Liver (tissue), 9 donors: ENCODE results near the gene CDCA4. TPM values are rescaled to one million over a fixed set of nuclear protein-coding genes. Genes with fewer than 3 reads are reported as not detected.

Source experiments
- DNase-seq: peaks from one replicate; pipeline ENCODE4 v3.0.0-alpha.2; 2017; ENCODE audit warnings: low spot score
- H3K27ac ChIP-seq, 2 donors: one replicate each; pipeline ENCODE4 v1.7.0; 2013; ENCODE audit warnings: inconsistent platforms in 2 of 2, low read length in 2 of 2, control low read depth in 1 of 2, low read depth in 1 of 2, mild to moderate bottlenecking in 1 of 2
- H3K27me3 ChIP-seq, 4 donors: one replicate each; pipeline versions ENCODE4 v1.6.1 to v1.7.0; 2013; ENCODE audit warnings: low read length in 3 of 4, inconsistent platforms in 1 of 4, mild to moderate bottlenecking in 1 of 4, moderate library complexity in 1 of 4; ENCODE audit not compliant: control insufficient read depth in 4 of 4, insufficient read depth in 4 of 4
- H3K36me3 ChIP-seq, 4 donors: one replicate each; pipeline versions ENCODE4 v1.6.1 to v1.7.0; 2013; ENCODE audit warnings: low read length in 3 of 4, mild to moderate bottlenecking in 3 of 4, low read depth in 1 of 4, moderate library complexity in 1 of 4; ENCODE audit not compliant: control insufficient read depth in 4 of 4, insufficient read depth in 3 of 4
- H3K4me1 ChIP-seq, 4 donors: one replicate each; pipeline versions ENCODE4 v1.6.1 to v1.7.0; 2013; ENCODE audit warnings: low read length in 3 of 4, mild to moderate bottlenecking in 3 of 4, moderate library complexity in 1 of 4; ENCODE audit not compliant: control insufficient read depth in 4 of 4, insufficient read depth in 4 of 4
- H3K4me3 ChIP-seq, 3 donors: one replicate each; pipeline versions ENCODE4 v1.6.1 to v1.7.0; 2013; ENCODE audit warnings: low read length in 3 of 3, control low read depth in 1 of 3, low read depth in 1 of 3, mild to moderate bottlenecking in 1 of 3
- H3K9ac ChIP-seq, 2 donors: one replicate each; pipeline ENCODE4 v1.7.0; 2013; ENCODE audit warnings: low read length in 2 of 2, mild to moderate bottlenecking in 2 of 2, moderate library complexity in 2 of 2, control low read depth in 1 of 2, low read depth in 1 of 2
- H3K9me3 ChIP-seq, 4 donors: one replicate each; pipeline versions ENCODE4 v1.6.1 to v1.7.0; 2013; ENCODE audit warnings: low read length in 3 of 4; ENCODE audit not compliant: control insufficient read depth in 4 of 4
- ATF3 ChIP-seq: IDR thresholded peaks from 2 replicates; pipeline ENCODE4 v1.6.1; 2016; ENCODE audit warnings: antibody characterized with exemption
- CTCF ChIP-seq: fragments of 150-350 bp; IDR thresholded peaks from 2 replicates; pipeline ENCODE4 v1.5.1; 2017; ENCODE audit warnings: improper control_type of control experiment, low read depth, low read length; ENCODE audit not compliant: missing input control
- EGR1 ChIP-seq, 2 donors: IDR thresholded peaks; 2 replicates each; pipeline ENCODE4 v1.6.1; 2016 to 2018; ENCODE audit warnings: antibody characterized with exemption in 2 of 2, low read depth in 2 of 2
- FOXA1 ChIP-seq: IDR thresholded peaks from 2 replicates; pipeline ENCODE4 v1.6.1; 2016; ENCODE audit warnings: antibody characterized with exemption
- FOXA2 ChIP-seq: IDR thresholded peaks from 2 replicates; pipeline ENCODE4 v1.6.1; 2016; ENCODE audit warnings: antibody characterized with exemption
- GABPA ChIP-seq, 2 donors: IDR thresholded peaks in 1 of 2; conservative IDR thresholded peaks in 1 of 2; 2 replicates each; pipeline ENCODE4 v1.6.1; 2016; ENCODE audit warnings: antibody characterized with exemption in 2 of 2, mild to moderate bottlenecking in 1 of 2, moderate library complexity in 1 of 2
- HNF4A ChIP-seq, 2 donors: conservative IDR thresholded peaks; 2 replicates each; pipeline ENCODE4 v1.6.1; 2016; ENCODE audit warnings: antibody characterized with exemption in 2 of 2, mild to moderate bottlenecking in 2 of 2
- HNF4G ChIP-seq: IDR thresholded peaks from 2 replicates; pipeline ENCODE4 v1.6.1; 2016; ENCODE audit warnings: antibody characterized with exemption
- JUND ChIP-seq, 2 donors: IDR thresholded peaks; 2 replicates each; pipeline ENCODE4 v1.6.1; 2016; ENCODE audit warnings: antibody characterized with exemption in 2 of 2
- MAX ChIP-seq: IDR thresholded peaks from 2 replicates; pipeline ENCODE4 v1.6.1; 2016; ENCODE audit warnings: antibody characterized with exemption
- NR2F2 ChIP-seq: IDR thresholded peaks from 2 replicates; pipeline ENCODE4 v1.6.1; 2016; ENCODE audit warnings: antibody characterized with exemption
- RAD21 ChIP-seq, 2 donors: IDR thresholded peaks; 2 replicates each; pipeline ENCODE4 v1.6.1; 2016; ENCODE audit warnings: antibody characterized with exemption in 2 of 2, mild to moderate bottlenecking in 2 of 2
- REST ChIP-seq: IDR thresholded peaks from 2 replicates; pipeline ENCODE4 v1.6.1; 2016; ENCODE audit warnings: antibody characterized with exemption, mild to moderate bottlenecking
- RXRA ChIP-seq, 2 donors: IDR thresholded peaks; 2 replicates each; pipeline ENCODE4 v1.6.1; 2017 to 2018; ENCODE audit warnings: antibody characterized with exemption in 2 of 2, mild to moderate bottlenecking in 1 of 2
- SP1 ChIP-seq: IDR thresholded peaks from 2 replicates; pipeline ENCODE4 v1.6.1; 2018; ENCODE audit warnings: antibody characterized with exemption, mild to moderate bottlenecking
- TAF1 ChIP-seq: conservative IDR thresholded peaks from 2 replicates; pipeline ENCODE4 v1.6.1; 2016; ENCODE audit warnings: antibody characterized with exemption, mild to moderate bottlenecking
- YY1 ChIP-seq: IDR thresholded peaks from 2 replicates; pipeline ENCODE4 v1.6.1; 2016; ENCODE audit warnings: antibody characterized with exemption, mild to moderate bottlenecking
- ZBTB33 ChIP-seq: IDR thresholded peaks from 2 replicates; pipeline ENCODE4 v1.6.1; 2016; ENCODE audit warnings: antibody characterized with exemption
- WGBS: extraction: QIAGEN DNeasy Blood & Tissue Kit; methylation state at CpG from one replicate; pipeline ENCODE4 v1.1.7; 2013; 5-methylcytosine and 5-hydroxymethylcytosine counted together
- polyA plus RNA-seq, 2 donors: library from polyadenylated mRNA; stranded (reverse) in 1 of 2; unstranded in 1 of 2; fragments of 200-250 nt in 1 of 2; fragments of >200 nt in 1 of 2; fragmentation: Nextera tagmentation in 1 of 2; extraction: Ambion mirVana in 1 of 2; gene quantifications; one replicate each; pipeline versions ENCODE4 v1.2.1 to v1.2.3, GENCODE V29; 2013 to 2015
- total RNA-seq, 2 donors: library from RNA; depleted of rRNA; stranded (reverse); fragments of >200 nt; gene quantifications; one replicate each; pipeline ENCODE4 v1.2.3, GENCODE V29; 2014
- donor health status: healthy.
- donor health status: healthy.
- donor health status: healthy.
- donor health status: healthy.
- donor health status: healthy.

CDCA4 gene
- total and polyA plus RNA-seq, 4 donors = 1.2 to 34.5 (median 2.7) TPM

DNA sequence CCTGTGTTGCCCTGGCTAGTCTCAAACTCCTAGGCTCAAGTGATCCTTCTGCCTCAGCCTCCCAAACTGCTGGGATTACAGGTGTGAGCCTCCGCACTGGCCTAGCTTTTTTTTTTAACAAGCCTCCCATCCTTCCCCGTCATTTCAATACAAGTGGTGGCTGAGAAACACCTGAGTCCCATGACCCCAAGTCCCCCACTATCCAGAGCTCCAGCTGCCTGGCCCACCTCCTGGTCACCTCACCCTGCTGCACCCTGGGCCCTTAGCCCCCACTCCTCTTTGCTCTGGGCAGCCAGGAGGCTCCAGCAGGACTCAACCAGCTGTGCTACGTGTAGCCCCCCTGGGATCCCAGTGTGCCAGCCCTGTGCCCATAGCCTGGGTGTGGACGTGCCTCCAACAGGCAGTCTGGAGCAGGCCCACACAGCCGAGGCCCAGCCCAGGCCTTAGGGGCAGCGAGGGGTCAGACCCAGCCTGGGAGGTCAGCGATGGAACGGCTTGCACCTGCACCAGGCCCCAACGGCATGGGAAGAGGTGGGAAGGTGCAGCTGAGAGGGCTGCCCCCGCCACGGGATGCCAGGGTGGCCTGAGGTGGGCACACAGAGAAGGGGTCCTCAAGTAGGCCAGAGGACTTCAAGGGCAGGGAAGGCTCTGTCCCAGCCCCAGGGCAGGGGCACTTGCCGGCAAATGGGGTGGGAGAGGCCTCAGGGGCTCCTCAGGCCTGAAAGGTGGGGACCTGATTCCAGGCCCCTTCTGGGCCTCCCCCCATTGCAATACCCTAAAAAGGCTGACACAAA, 49.2 kb downstream of the CDCA4 start:
- Histone ChIP-seq H3K4me3 (no peak overlapping the region), H3K9ac (no peak overlapping the region), H3K9me3 (no peaks in the 10 kb centered on the region), H3K4me1 (peaks cover 1 to 11% (median 4%) of the 10 kb centered on the region in 4 donors), H3K36me3 (no peaks in the 10 kb centered on the region), H3K27ac (no peak overlapping the region), H3K27me3 (peaks cover 0 to 3% (median under 1%) of the 10 kb centered on the region in 4 donors)
- TF ChIP-seq MAX (no peak), SP1 (no peak), YY1 (no peak), GABPA (IDR thresholded peaks at IDR 0.05 in 1 of 2, conservative IDR thresholded peaks at IDR 0.05 in 1 of 2) (no peak), RXRA (IDR thresholded peaks at IDR 0.05) (no peak), REST (no peak), RAD21 (IDR thresholded peaks at IDR 0.05) (no peak), ZBTB33 (no peak), TAF1 (no peak), EGR1 (IDR thresholded peaks at IDR 0.05; ENCODE audit: low read depth in 2 of 2) (no peak), HNF4A (conservative IDR thresholded peaks at IDR 0.05) (no peak), NR2F2 (no peak), JUND (IDR thresholded peaks at IDR 0.05) (no peak), CTCF (no peak), FOXA1 (no peak), ATF3 (no peak), HNF4G (no peak), FOXA2 (no peak)
- no peak for DNase-seq
- WGBS = 90% methylated on average over 12 of the region's 12 CpGs
